Measurements from ENCODE around the gene OR2V2. TPM values are rescaled to one million over a fixed set of nuclear protein-coding genes. Genes with fewer than 3 reads are reported as not detected.

Gene OR2V2
- total RNA-seq, 2 experiments from 2014 or later: not detected

GRCh38 chr5:181170237-181170825, 22.9 kb downstream of the OR2V2 start:
- no peak overlapping the region for H3K4me3 ChIP-seq (ENCODE audit: low read length)
- POLR2A ChIA-PET: interaction anchor here (0.8 to 1.4 kb wide), 3 partner anchors 14 to 91 kb away, joined by 3 to 5 read pairs (median 3); no protein-coding TSS in a partner anchor
- CTCF ChIA-PET: interaction anchor here (0.6 to 3.3 kb wide), 2 partner anchors 14 to 37 kb away, joined by 5 to 21 read pairs; no protein-coding TSS in a partner anchor
- no peak for DNase-seq
- no peaks in the 10 kb centered on the region for H3K36me3 ChIP-seq (ENCODE audit: insufficient read depth, low read length)
- no peak overlapping the region for H3K27ac Mint-ChIP-seq
- intact Hi-C loops (cut with DNase I, micrococcal nuclease): loop anchor here in 1 of 2 experiments (2.0 kb wide), 1 partner anchor 18 kb away; no protein-coding TSS in a partner anchor
- peaks cover 5% of the 10 kb centered on the region for H3K36me3 Mint-ChIP-seq (ENCODE audit: low read depth)
- no peak for ATAC-seq (ENCODE audit: poor library complexity)
- H3K9me3 Mint-ChIP-seq: no peaks in the 10 kb centered on the region
- peak overlapping the region; percentile 62 for H3K4me3 Mint-ChIP-seq
- H3K27me3 ChIP-seq (ENCODE audit: control insufficient read depth in 1 of 2, insufficient read depth in 2 of 2, low read length in 2 of 2): peaks cover 43 to 65% of the 10 kb centered on the region in 2 experiments
- no peak overlapping the region for H3K27ac ChIP-seq (ENCODE audit: low read depth in 1 of 2, low read length in 2 of 2)
- peaks cover 36% of the 10 kb centered on the region for H3K4me1 ChIP-seq (ENCODE audit: insufficient read depth, low read length)
- H3K27me3 Mint-ChIP-seq: peaks cover 77% of the 10 kb centered on the region
- H3K4me1 Mint-ChIP-seq (ENCODE audit: low read depth): peaks cover 67% of the 10 kb centered on the region
- peaks cover 0 to 34% of the 10 kb centered on the region in 2 experiments for H3K9me3 ChIP-seq (ENCODE audit: control insufficient read depth in 1 of 2, insufficient read depth in 1 of 2, low read length in 2 of 2)
- TF ChIP-seq CTCF (IDR thresholded peaks at IDR 0.05): no peak

GRCh38 chr5:181170996-181171395, 23.6 kb downstream of the OR2V2 start:
- Mint-ChIP-seq H3K27me3 (peaks cover 70% of the 10 kb centered on the region), H3K36me3 (ENCODE audit: low read depth) (peaks cover 3% of the 10 kb centered on the region), H3K27ac (no peak overlapping the region), H3K4me1 (ENCODE audit: low read depth) (peaks cover 61% of the 10 kb centered on the region), H3K4me3 (no peak overlapping the region), H3K9me3 (no peaks in the 10 kb centered on the region)
- DNase-seq (no peak), ATAC-seq (ENCODE audit: poor library complexity) (no peak)
- Histone ChIP-seq H3K36me3 (ENCODE audit: insufficient read depth, low read length) (no peaks in the 10 kb centered on the region), H3K4me3 (ENCODE audit: low read length) (no peak overlapping the region), H3K27me3 (ENCODE audit: control insufficient read depth in 1 of 2, insufficient read depth in 2 of 2, low read length in 2 of 2) (peaks cover 38 to 67% of the 10 kb centered on the region in 2 experiments), H3K9me3 (ENCODE audit: control insufficient read depth in 1 of 2, insufficient read depth in 1 of 2, low read length in 2 of 2) (peaks cover 0 to 29% of the 10 kb centered on the region in 2 experiments), H3K27ac (ENCODE audit: low read depth in 1 of 2, low read length in 2 of 2) (no peak overlapping the region), H3K4me1 (ENCODE audit: insufficient read depth, low read length) (peaks cover 36% of the 10 kb centered on the region)
- intact Hi-C loops (cut with DNase I, micrococcal nuclease): loop anchor here in 1 of 2 experiments (2.0 kb wide), 1 partner anchor 18 kb away; no protein-coding TSS in a partner anchor
- CTCF ChIA-PET: interaction anchor here (3.3 kb wide), 1 partner anchor 14 kb away, joined by 21 read pairs; no protein-coding TSS in a partner anchor
- POLR2A ChIA-PET: interaction anchor here (1.4 to 3.7 kb wide), 3 partner anchors 14 to 90 kb away, joined by 3 to 15 read pairs (median 3); no protein-coding TSS in a partner anchor
- TF ChIP-seq CTCF (IDR thresholded peaks at IDR 0.05): no peak

- Mint-ChIP-seq H3K4me1 (ENCODE audit: low read depth) (peaks cover 57% of the 10 kb centered on the region), H3K4me3 (no peak overlapping the region), H3K27me3 (peaks cover 62% of the 10 kb centered on the region), H3K9me3 (no peaks in the 10 kb centered on the region), H3K36me3 (ENCODE audit: low read depth) (peaks cover 3% of the 10 kb centered on the region), H3K27ac (no peak overlapping the region)
- no peak overlapping the region for H3K27ac ChIP-seq (ENCODE audit: low read depth in 1 of 2, low read length in 2 of 2)
- peaks cover 36 to 64% of the 10 kb centered on the region in 2 experiments for H3K27me3 ChIP-seq (ENCODE audit: control insufficient read depth in 1 of 2, insufficient read depth in 2 of 2, low read length in 2 of 2)
- ATAC-seq (ENCODE audit: poor library complexity) (no peak), DNase-seq (no peak)
- ChIA-PET POLR2A (interaction anchor here (1.4 to 3.7 kb wide), 5 partner anchors 8 to 90 kb away, joined by 3 to 26 read pairs (median 12); no protein-coding TSS in a partner anchor), CTCF (interaction anchor here (3.3 kb wide), 1 partner anchor 13 kb away, joined by 21 read pairs; no protein-coding TSS in a partner anchor)
- intact Hi-C loops (cut with DNase I, micrococcal nuclease): loop anchor here (2.0 kb wide), 2 partner anchors 13 to 17 kb away; no protein-coding TSS in a partner anchor
- no peak overlapping the region for H3K4me3 ChIP-seq (ENCODE audit: low read length)
- TF ChIP-seq CTCF (IDR thresholded peaks at IDR 0.05): no peak
- peaks cover 36% of the 10 kb centered on the region for H3K4me1 ChIP-seq (ENCODE audit: insufficient read depth, low read length)
- H3K36me3 ChIP-seq (ENCODE audit: insufficient read depth, low read length): no peaks in the 10 kb centered on the region
- peaks cover 0 to 27% of the 10 kb centered on the region in 2 experiments for H3K9me3 ChIP-seq (ENCODE audit: control insufficient read depth in 1 of 2, insufficient read depth in 1 of 2, low read length in 2 of 2)
These were observed 24.4 kb downstream of the OR2V2 start for GRCh38 chr5:181171782-181172181.
